Ishikawa (cell line): ENCODE data around the gene MLLT10.

Experiments
- CEBPB ChIP-seq: IDR thresholded peaks from 2 replicates; pipeline ENCODE4 v1.6.1; 2012
- CREB1 ChIP-seq: IDR thresholded peaks from 2 replicates; pipeline ENCODE4 v1.6.1; 2012; ENCODE audit warnings: low read depth
- EGR1 ChIP-seq: IDR thresholded peaks from 2 replicates; pipeline ENCODE4 v1.6.1; 2012
- EP300 ChIP-seq: IDR thresholded peaks from 2 replicates; pipeline ENCODE4 v1.6.1; 2012; ENCODE audit warnings: borderline replicate concordance
- FOXM1 ChIP-seq: IDR thresholded peaks from 2 replicates; pipeline ENCODE4 v1.6.1; 2012; ENCODE audit warnings: low read depth, borderline replicate concordance
- MAX ChIP-seq: IDR thresholded peaks from 2 replicates; pipeline ENCODE4 v1.6.1; 2012
- NFIC ChIP-seq: IDR thresholded peaks from 2 replicates; pipeline ENCODE4 v1.6.1; 2012
- RAD21 ChIP-seq: IDR thresholded peaks from 2 replicates; pipeline ENCODE4 v1.6.1; 2012; ENCODE audit warnings: low read depth
- TAF1 ChIP-seq: IDR thresholded peaks from 2 replicates; pipeline ENCODE4 v1.6.1; 2012; ENCODE audit warnings: low read depth, mild to moderate bottlenecking
- TCF12 ChIP-seq: IDR thresholded peaks from 2 replicates; pipeline ENCODE4 v1.6.1; 2012; ENCODE audit warnings: low read depth
- TEAD4 ChIP-seq: IDR thresholded peaks from 2 replicates; pipeline ENCODE4 v1.6.1; 2012
- YY1 ChIP-seq: IDR thresholded peaks from 2 replicates; pipeline ENCODE4 v1.6.1; 2012; ENCODE audit warnings: low read depth
- ZBTB7A ChIP-seq: IDR thresholded peaks from 2 replicates; pipeline ENCODE4 v1.6.1; 2012; ENCODE audit warnings: low read depth
- TF ChIP-seq, protein P1 (sequence below): IDR thresholded peaks from 2 replicates; pipeline ENCODE4 v1.6.1; 2012
- TF ChIP-seq, protein P2 (sequence below): IDR thresholded peaks from 2 replicates; pipeline ENCODE4 v1.6.1; 2012; ENCODE audit warnings: low read depth, mild to moderate bottlenecking

The MLLT10 gene

DNA sequence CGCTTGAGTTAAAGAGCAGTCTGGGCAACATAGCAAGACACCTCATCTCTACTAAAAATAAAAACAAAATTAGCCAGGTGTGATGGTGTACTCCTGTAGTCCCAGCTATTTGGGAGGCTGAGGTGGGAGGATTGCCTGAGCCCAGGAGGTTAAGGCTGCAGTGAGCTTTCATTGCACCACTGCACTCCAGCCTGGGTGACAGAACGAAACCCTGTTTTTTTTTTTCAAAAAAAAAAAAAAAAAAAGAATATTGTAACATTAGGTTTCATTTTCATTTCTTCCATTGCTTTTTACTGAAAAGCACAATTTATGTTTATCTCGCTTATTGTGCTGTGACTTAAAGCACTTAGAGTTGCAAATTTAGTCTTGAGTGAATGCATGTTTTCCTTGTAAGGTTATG, 80.0 kb downstream of the MLLT10 start:
- no peak for TF ChIP-seq TCF12
- no peak for TF ChIP-seq RAD21
- no peak for TF ChIP-seq EP300
- TF ChIP-seq NFIC = no peak
- no peak for TF ChIP-seq EGR1
- TF ChIP-seq FOXM1 = no peak

- TF ChIP-seq EP300 (no peak), CEBPB (peak; percentile 40; the same call in 1 of the 2 replicates)
Measured at GRCh38 chr10:21617267-21617666, 83.2 kb downstream of the MLLT10 start.

DNA sequence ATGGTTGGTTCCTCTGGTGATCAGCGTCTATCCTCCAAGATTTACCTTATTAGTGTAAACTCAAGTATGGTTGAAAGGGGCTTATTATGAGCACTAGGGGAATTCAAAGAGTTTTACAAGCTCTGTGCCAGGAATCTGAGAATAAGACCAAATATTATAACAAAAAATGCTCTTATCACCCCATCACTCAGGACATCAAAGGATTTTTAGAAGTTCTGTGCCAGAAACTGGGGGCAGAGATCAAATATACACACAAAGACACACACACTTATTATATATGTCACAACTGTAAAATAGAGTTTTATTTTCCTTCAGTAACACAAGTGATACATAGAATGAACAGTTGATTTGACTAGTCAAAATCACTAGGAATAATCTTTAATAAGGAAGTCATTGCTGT, 89.3 kb downstream of the MLLT10 start:
- TF ChIP-seq YY1 (no peak), ZBTB7A (no peak), TAF1 (no peak), EGR1 (no peak), TEAD4 (no peak), CREB1 (no peak), RAD21 (no peak), FOXM1 (no peak), EP300 (no peak), TCF12 (no peak), MAX (no peak), CEBPB (no peak), NFIC (no peak)
- TF ChIP-seq, protein P1, sequence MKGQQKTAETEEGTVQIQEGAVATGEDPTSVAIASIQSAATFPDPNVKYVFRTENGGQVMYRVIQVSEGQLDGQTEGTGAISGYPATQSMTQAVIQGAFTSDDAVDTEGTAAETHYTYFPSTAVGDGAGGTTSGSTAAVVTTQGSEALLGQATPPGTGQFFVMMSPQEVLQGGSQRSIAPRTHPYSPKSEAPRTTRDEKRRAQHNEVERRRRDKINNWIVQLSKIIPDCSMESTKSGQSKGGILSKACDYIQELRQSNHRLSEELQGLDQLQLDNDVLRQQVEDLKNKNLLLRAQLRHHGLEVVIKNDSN = no peak
- TF ChIP-seq, protein P2, sequence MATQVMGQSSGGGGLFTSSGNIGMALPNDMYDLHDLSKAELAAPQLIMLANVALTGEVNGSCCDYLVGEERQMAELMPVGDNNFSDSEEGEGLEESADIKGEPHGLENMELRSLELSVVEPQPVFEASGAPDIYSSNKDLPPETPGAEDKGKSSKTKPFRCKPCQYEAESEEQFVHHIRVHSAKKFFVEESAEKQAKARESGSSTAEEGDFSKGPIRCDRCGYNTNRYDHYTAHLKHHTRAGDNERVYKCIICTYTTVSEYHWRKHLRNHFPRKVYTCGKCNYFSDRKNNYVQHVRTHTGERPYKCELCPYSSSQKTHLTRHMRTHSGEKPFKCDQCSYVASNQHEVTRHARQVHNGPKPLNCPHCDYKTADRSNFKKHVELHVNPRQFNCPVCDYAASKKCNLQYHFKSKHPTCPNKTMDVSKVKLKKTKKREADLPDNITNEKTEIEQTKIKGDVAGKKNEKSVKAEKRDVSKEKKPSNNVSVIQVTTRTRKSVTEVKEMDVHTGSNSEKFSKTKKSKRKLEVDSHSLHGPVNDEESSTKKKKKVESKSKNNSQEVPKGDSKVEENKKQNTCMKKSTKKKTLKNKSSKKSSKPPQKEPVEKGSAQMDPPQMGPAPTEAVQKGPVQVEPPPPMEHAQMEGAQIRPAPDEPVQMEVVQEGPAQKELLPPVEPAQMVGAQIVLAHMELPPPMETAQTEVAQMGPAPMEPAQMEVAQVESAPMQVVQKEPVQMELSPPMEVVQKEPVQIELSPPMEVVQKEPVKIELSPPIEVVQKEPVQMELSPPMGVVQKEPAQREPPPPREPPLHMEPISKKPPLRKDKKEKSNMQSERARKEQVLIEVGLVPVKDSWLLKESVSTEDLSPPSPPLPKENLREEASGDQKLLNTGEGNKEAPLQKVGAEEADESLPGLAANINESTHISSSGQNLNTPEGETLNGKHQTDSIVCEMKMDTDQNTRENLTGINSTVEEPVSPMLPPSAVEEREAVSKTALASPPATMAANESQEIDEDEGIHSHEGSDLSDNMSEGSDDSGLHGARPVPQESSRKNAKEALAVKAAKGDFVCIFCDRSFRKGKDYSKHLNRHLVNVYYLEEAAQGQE = no peak

DNA sequence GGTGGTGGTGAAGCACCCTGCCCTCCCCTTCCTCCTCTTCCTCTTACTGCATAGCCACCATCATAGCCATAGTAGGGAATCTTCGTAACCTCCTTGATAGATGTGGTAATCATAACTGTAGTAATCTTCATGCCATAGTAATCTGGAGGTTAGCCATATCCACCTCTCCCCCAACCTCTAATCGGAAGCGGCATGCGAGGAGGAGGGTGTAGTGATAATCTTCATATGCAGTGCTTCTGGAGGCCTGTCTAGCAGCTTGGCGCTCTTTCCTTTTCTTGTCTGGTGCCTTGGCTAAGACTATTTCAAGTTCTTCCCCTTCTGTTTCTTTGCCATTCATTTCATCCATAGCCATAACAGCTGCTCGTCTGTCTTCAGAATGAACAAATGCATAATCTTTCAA, 90.9 kb downstream of the MLLT10 start:
- no peak for TF ChIP-seq CEBPB
- TF ChIP-seq EGR1 = no peak
- no peak for TF ChIP-seq TAF1
- no peak for TF ChIP-seq YY1
- no peak for TF ChIP-seq TCF12
- no peak for TF ChIP-seq FOXM1
- no peak for TF ChIP-seq MAX
- no peak for TF ChIP-seq ZBTB7A
- no peak for TF ChIP-seq RAD21
- TF ChIP-seq EP300 = no peak
- TF ChIP-seq TEAD4 = no peak
- no peak for TF ChIP-seq NFIC
- TF ChIP-seq CREB1 = no peak
- TF ChIP-seq, protein P1 = no peak

DNA sequence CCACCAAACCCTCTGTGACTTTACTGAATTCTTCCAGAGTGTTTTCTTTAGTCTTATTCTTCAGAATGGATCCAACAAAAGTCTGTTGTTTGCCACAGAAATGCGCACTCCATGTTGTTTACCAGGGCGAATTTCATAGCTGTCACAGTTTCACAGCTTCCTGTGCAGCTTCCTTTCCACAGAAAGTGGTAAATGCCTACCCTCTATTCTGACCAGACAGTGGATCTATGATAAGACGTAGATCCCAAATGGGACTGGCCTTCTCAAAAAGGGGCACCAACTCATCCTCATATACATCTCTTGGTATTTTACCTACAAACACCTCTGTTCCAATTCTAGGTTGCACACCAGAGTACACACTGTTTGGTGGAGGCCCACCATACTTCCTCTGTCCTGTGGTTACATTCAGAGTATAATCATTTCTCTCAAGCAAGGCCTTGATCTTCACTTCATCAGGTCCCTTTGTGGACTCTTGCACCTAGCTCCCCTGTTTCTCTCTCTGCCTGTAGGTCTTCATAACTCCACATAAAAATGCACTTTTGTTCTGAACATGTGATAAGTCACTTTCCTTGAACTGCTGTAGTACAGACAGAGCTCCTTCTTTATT, 91.7 kb downstream of the MLLT10 start:
- TF ChIP-seq NFIC = no peak
- no peak for TF ChIP-seq ZBTB7A
- no peak for TF ChIP-seq EP300
- TF ChIP-seq, protein P1 = no peak
- no peak for TF ChIP-seq CEBPB
- TF ChIP-seq MAX = no peak
- no peak for TF ChIP-seq TEAD4
- no peak for TF ChIP-seq YY1
- TF ChIP-seq, protein P2 = no peak
- TF ChIP-seq FOXM1 = no peak
- no peak for TF ChIP-seq TAF1
- no peak for TF ChIP-seq TCF12
- no peak for TF ChIP-seq RAD21
- TF ChIP-seq CREB1 = no peak
- TF ChIP-seq EGR1 = no peak
